GM20000 (cell line): ENCODE data around the gene BCKDHB.

ENCODE experiments used
- DNase-seq: peaks from one replicate; pipeline ENCODE4 v3.0.0; 2012; ENCODE audit warnings: low spot score
- TF ChIP-seq, protein P1 (sequence below): IDR thresholded peaks from 2 replicates; pipeline ENCODE4 v1.5.1; 2012; ENCODE audit warnings: mild to moderate bottlenecking, control low read depth; ENCODE audit errors: extremely low read depth, missing control alignments

Gene BCKDHB

GRCh38 chr6:80329496-80329895 lies 223.0 kb downstream of the BCKDHB start:
- no peak for DNase-seq
- TF ChIP-seq, protein P1, sequence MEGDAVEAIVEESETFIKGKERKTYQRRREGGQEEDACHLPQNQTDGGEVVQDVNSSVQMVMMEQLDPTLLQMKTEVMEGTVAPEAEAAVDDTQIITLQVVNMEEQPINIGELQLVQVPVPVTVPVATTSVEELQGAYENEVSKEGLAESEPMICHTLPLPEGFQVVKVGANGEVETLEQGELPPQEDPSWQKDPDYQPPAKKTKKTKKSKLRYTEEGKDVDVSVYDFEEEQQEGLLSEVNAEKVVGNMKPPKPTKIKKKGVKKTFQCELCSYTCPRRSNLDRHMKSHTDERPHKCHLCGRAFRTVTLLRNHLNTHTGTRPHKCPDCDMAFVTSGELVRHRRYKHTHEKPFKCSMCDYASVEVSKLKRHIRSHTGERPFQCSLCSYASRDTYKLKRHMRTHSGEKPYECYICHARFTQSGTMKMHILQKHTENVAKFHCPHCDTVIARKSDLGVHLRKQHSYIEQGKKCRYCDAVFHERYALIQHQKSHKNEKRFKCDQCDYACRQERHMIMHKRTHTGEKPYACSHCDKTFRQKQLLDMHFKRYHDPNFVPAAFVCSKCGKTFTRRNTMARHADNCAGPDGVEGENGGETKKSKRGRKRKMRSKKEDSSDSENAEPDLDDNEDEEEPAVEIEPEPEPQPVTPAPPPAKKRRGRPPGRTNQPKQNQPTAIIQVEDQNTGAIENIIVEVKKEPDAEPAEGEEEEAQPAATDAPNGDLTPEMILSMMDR: no peak

GRCh38 chr6:80330961-80331360 lies 224.5 kb downstream of the BCKDHB start:
- TF ChIP-seq, protein P1: no peak
- DNase-seq: no peak

GRCh38 chr6:80331522-80331921 lies 225.1 kb downstream of the BCKDHB start:
- DNase-seq: no peak
- TF ChIP-seq, protein P1: no peak

DNA sequence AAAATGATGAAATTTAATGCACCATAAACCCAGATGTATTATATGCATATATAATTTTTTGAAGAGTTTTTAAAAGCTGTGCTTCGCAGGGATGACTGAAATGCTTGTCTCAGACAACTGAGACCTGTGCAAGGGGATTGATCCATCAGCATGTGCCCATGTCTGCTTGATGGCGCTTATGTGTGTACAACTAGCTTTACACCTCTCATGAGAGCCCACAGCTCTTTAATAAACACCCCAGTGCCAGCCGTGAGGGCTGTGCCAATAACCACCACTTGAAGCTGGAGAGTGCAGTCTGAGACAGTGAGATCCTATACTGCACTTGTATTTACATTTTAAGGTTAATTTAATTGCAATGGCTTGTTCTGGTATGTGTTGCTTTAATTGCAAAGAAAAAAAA lies 225.5 kb downstream of the BCKDHB start:
- no peak for DNase-seq

DNA sequence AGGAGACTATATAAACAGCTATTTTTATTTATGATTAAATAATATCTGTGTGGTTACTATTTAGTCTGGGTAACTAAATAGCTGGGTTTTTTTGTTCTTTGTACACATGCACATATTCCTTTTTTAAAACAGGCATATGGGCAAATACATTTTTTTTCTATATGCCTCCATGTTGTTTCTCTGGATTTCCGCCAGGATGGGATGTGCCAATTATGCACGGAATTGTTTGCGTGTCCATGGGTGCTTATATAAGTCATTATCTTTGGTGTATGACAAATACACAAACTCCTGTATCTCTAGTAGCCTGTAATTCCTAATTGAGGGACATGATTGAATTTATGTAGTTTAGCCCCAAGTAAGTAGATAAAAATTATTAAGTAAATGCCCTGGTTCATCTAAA lies 226.9 kb downstream of the BCKDHB start:
- DNase-seq: no peak
- TF ChIP-seq, protein P1: no peak

More for the DNA sequence above, 225.5 kb downstream of the BCKDHB start:
- TF ChIP-seq, protein P1: no peak

- no peak for DNase-seq
- TF ChIP-seq, protein P1: no peak
Measured at GRCh38 chr6:80335121-80335531, 228.7 kb downstream of the BCKDHB start.

- TF ChIP-seq, protein P1: no peak
- DNase-seq: no peak
Measured at GRCh38 chr6:80336911-80337310, 230.4 kb downstream of the BCKDHB start.
